Caco-2 (cell line): ENCODE results near the gene IL23R. TPM values are rescaled to one million over a fixed set of nuclear protein-coding genes. Genes with fewer than 3 reads are reported as not detected.

Experiments used
- BruUV-seq: library from RNA; stranded (reverse); fragments of 400-500 nt; replicated peaks from 2 replicates; lab custom pipeline; 2021; lab: Mats Ljungman, UMichigan
- CTCF ChIA-PET: fragments of 300-600 bp; sonication (Branson Sonifier 250); formaldehyde crosslinking; loops from one replicate; lab custom pipeline; 2022; ENCODE audit warnings: antibody characterized with exemption; lab: Charles Lee
- POLR2A ChIA-PET: fragments of 300-600 bp; sonication (Branson Sonifier 250); formaldehyde crosslinking; loops from one replicate; lab custom pipeline; 2022; ENCODE audit warnings: antibody characterized with exemption; lab: Charles Lee
- DNase-seq, 2 experiments: peaks; one replicate each; pipeline versions ENCODE4 v3.0.0 to v3.0.0-alpha.2; 2020 to 2022
- H3K27me3 ChIP-seq: replicated peaks from 2 replicates; pipeline ENCODE4 v1.6.0; 2011; ENCODE audit warnings: low read length; ENCODE audit not compliant: control insufficient read depth, insufficient read depth
- H3K36me3 ChIP-seq: 2 replicates; pipeline ENCODE4 v1.5.1; 2011; ENCODE audit warnings: low read length; ENCODE audit not compliant: control insufficient read depth, insufficient read depth
- H3K4me1 ChIP-seq: fragments of 250-450 bp; sonication (Bioruptor Pico); 2 replicates; pipeline ENCODE4 v1.5.1; 2020; ENCODE audit warnings: mild to moderate bottlenecking
- H3K4me3 ChIP-seq: 2 replicates; pipeline ENCODE4 v1.5.1; 2011; ENCODE audit warnings: low read depth, mild to moderate bottlenecking, control low read depth, low read length
- H3K9me3 ChIP-seq: fragments of 250-450 bp; sonication (Bioruptor Pico); 2 replicates; pipeline ENCODE4 v1.5.1; 2020; ENCODE audit warnings: mild to moderate bottlenecking, moderate library complexity
- H3K27ac Mint-ChIP-seq: one replicate; pipeline ENCODE4 v1.8.0; 2022; ENCODE audit warnings: mixed read lengths; ENCODE audit not compliant: unreplicated experiment
- H3K27me3 Mint-ChIP-seq: one replicate; pipeline ENCODE4 v1.8.0; 2022; ENCODE audit warnings: mixed read lengths; ENCODE audit not compliant: insufficient read depth, unreplicated experiment
- H3K36me3 Mint-ChIP-seq: one replicate; pipeline ENCODE4 v1.8.0; 2022; ENCODE audit warnings: mild to moderate bottlenecking, mixed read lengths; ENCODE audit not compliant: insufficient read depth, unreplicated experiment
- H3K4me1 Mint-ChIP-seq: one replicate; pipeline ENCODE4 v1.8.0; 2022; ENCODE audit warnings: low read depth, mixed read lengths; ENCODE audit not compliant: unreplicated experiment
- H3K4me3 Mint-ChIP-seq: one replicate; pipeline ENCODE4 v1.8.0; 2022; ENCODE audit warnings: mild to moderate bottlenecking, moderate library complexity, mixed read lengths; ENCODE audit not compliant: unreplicated experiment
- H3K9me3 Mint-ChIP-seq: one replicate; pipeline ENCODE4 v1.8.0; 2022; ENCODE audit warnings: mixed read lengths; ENCODE audit not compliant: unreplicated experiment
- CTCF ChIP-seq, 2 experiments: fragments of 200-600 bp in 1 of 2; IDR thresholded peaks; 1 replicate in 1 of 2; 2 replicates in 1 of 2; pipeline versions ENCODE4 v1.5.1 to v1.8.0; 2011 to 2022; ENCODE audit warnings: antibody characterized with exemption in 1 of 2, control low read depth in 1 of 2, inconsistent platforms in 1 of 2, low read depth in 1 of 2, low read length in 1 of 2, mild to moderate bottlenecking in 1 of 2, moderate library complexity in 1 of 2; ENCODE audit not compliant: insufficient read depth in 1 of 2, severe bottlenecking in 1 of 2, unreplicated experiment in 1 of 2
- intact Hi-C: fragments of 100-400 bp; cut with micrococcal nuclease; formaldehyde crosslinking; loops from one replicate; pipeline ENCODE4 v1.10.0; 2022; ENCODE audit not compliant: unreplicated experiment
- total RNA-seq: library from RNA; stranded (reverse); gene quantifications from 2 replicates; pipeline ENCODE4 v1.2.3, GENCODE V29; 2022

IL23R gene
- total RNA-seq, 1 experiment from 2014 or later = not detected

- Mint-ChIP-seq H3K27me3 (no peaks in the 10 kb centered on the region), H3K4me3 (no peak overlapping the region), H3K4me1 (no peaks in the 10 kb centered on the region), H3K27ac (no peak overlapping the region), H3K36me3 (no peaks in the 10 kb centered on the region), H3K9me3 (no peaks in the 10 kb centered on the region)
- Histone ChIP-seq H3K27me3 (no peaks in the 10 kb centered on the region), H3K4me3 (no peak overlapping the region), H3K9me3 (no peaks in the 10 kb centered on the region), H3K36me3 (no peaks in the 10 kb centered on the region), H3K4me1 (no peaks in the 10 kb centered on the region)
- no TSS peak for BruUV-seq
- TF ChIP-seq CTCF (IDR thresholded peaks at IDR 0.05; ENCODE audit: insufficient read depth in 1 of 2, low read depth in 1 of 2, low read length in 1 of 2, severe bottlenecking in 1 of 2, unreplicated experiment in 1 of 2) = no peak
- DNase-seq = no peak
- ChIA-PET CTCF (no interaction called here), POLR2A (no interaction called here)
- intact Hi-C loops = no loop called here
These were observed 7.7 kb downstream of the IL23R start for GRCh38 chr1:67173988-67174387.

GRCh38 chr1:67174716-67175284 is 8.5 kb downstream of the IL23R start:
- POLR2A ChIA-PET = no interaction called here
- H3K27me3 ChIP-seq = no peaks in the 10 kb centered on the region
- H3K9me3 Mint-ChIP-seq = no peaks in the 10 kb centered on the region
- no peaks in the 10 kb centered on the region for H3K4me1 ChIP-seq
- CTCF ChIA-PET = no interaction called here
- no peak overlapping the region for H3K4me3 ChIP-seq
- no peak overlapping the region for H3K4me3 Mint-ChIP-seq
- H3K27ac Mint-ChIP-seq = no peak overlapping the region
- no TSS peak for BruUV-seq
- DNase-seq = no peak
- H3K4me1 Mint-ChIP-seq = no peaks in the 10 kb centered on the region
- intact Hi-C loops = no loop called here
- H3K36me3 Mint-ChIP-seq = no peaks in the 10 kb centered on the region
- H3K9me3 ChIP-seq = no peaks in the 10 kb centered on the region
- TF ChIP-seq CTCF (IDR thresholded peaks at IDR 0.05; ENCODE audit: insufficient read depth in 1 of 2, low read depth in 1 of 2, low read length in 1 of 2, severe bottlenecking in 1 of 2, unreplicated experiment in 1 of 2) = no peak
- no peaks in the 10 kb centered on the region for H3K36me3 ChIP-seq
- peaks cover 6% of the 10 kb centered on the region for H3K27me3 Mint-ChIP-seq

GRCh38 chr1:67175530-67176087 is 9.4 kb downstream of the IL23R start:
- H3K4me1 Mint-ChIP-seq = no peaks in the 10 kb centered on the region
- H3K27me3 Mint-ChIP-seq = peaks cover 8% of the 10 kb centered on the region
- no peaks in the 10 kb centered on the region for H3K36me3 Mint-ChIP-seq
- no peaks in the 10 kb centered on the region for H3K9me3 ChIP-seq
- TF ChIP-seq CTCF (IDR thresholded peaks at IDR 0.05; ENCODE audit: insufficient read depth in 1 of 2, low read depth in 1 of 2, low read length in 1 of 2, severe bottlenecking in 1 of 2, unreplicated experiment in 1 of 2) = no peak
- CTCF ChIA-PET = no interaction called here
- H3K4me3 ChIP-seq = no peak overlapping the region
- no peak for DNase-seq
- no peaks in the 10 kb centered on the region for H3K27me3 ChIP-seq
- no peaks in the 10 kb centered on the region for H3K4me1 ChIP-seq
- intact Hi-C loops = no loop called here
- no peaks in the 10 kb centered on the region for H3K9me3 Mint-ChIP-seq
- no peak overlapping the region for H3K4me3 Mint-ChIP-seq
- POLR2A ChIA-PET = no interaction called here
- H3K27ac Mint-ChIP-seq = no peak overlapping the region
- no TSS peak for BruUV-seq
- no peaks in the 10 kb centered on the region for H3K36me3 ChIP-seq
